ENCODE data around the gene SPACDR. TPM values are rescaled to one million over a fixed set of nuclear protein-coding genes. Genes with fewer than 3 reads are reported as not detected.
A peak's percentile ranks its signal among the peaks of the same experiment; 100 is the strongest.

Gene SPACDR
- total RNA-seq, 4 donors from 2014 or later = 1.5 to 2.1 (median 1.8) TPM; not detected in 1

DNA sequence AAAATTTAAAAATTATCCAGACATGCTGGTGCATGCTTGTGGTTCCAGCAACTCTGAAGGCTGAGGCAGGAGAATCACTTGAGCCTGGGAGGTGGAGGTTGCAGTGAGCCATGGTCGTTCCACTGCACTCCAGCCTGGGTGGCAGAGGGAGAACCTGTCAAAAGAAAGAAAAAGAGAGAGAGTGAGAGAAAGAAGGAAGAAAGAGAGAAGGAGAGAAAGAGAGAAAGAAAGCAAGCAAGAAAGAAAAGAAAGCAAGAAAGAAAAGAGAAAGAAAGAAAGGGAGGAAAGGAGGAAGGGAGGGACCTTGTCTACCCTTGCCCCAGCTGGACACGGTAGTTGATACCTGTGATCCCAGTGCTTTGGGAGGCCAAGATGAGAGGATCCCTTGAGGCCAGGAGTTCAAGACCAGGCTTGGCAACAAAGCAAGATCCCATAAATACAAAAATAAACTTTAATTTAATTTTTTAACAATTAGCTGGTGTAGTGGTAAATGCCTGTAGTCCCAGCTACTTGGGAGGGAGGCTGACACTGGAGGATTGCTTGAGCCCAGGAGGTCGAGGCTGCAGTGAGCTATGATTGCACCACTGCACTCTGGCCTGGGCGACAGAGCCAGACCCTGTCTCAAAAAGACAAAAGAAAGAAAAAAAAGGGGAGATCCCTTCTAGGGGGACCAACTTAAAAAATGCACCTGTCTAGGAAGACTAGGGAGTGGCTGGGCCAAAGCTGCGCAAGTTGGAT, 28.8 kb upstream of the SPACDR start:
- TF ChIP-seq, protein P1, sequence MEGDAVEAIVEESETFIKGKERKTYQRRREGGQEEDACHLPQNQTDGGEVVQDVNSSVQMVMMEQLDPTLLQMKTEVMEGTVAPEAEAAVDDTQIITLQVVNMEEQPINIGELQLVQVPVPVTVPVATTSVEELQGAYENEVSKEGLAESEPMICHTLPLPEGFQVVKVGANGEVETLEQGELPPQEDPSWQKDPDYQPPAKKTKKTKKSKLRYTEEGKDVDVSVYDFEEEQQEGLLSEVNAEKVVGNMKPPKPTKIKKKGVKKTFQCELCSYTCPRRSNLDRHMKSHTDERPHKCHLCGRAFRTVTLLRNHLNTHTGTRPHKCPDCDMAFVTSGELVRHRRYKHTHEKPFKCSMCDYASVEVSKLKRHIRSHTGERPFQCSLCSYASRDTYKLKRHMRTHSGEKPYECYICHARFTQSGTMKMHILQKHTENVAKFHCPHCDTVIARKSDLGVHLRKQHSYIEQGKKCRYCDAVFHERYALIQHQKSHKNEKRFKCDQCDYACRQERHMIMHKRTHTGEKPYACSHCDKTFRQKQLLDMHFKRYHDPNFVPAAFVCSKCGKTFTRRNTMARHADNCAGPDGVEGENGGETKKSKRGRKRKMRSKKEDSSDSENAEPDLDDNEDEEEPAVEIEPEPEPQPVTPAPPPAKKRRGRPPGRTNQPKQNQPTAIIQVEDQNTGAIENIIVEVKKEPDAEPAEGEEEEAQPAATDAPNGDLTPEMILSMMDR (IDR thresholded peaks at IDR 0.05) = no peak
- Histone ChIP-seq H3K4me3 (peak overlapping the region in 1 of 4 donors; percentile 49), H3K36me3 (peaks cover 0 to 33% (median 0%) of the 10 kb centered on the region in 3 donors), H3K4me1 (peaks cover 0 to 27% (median 5%) of the 10 kb centered on the region in 4 donors), H3K9me3 (no peaks in the 10 kb centered on the region), H3K27me3 (no peaks in the 10 kb centered on the region), H3K27ac (peak overlapping the region in 1 of 4 donors; percentile 75)
- 84 to 87% methylated on average over 5 of the region's 5 CpGs for WGBS, 2 donors
- no peak for DNase-seq (ENCODE audit: low spot score in 2 of 2)

DNA sequence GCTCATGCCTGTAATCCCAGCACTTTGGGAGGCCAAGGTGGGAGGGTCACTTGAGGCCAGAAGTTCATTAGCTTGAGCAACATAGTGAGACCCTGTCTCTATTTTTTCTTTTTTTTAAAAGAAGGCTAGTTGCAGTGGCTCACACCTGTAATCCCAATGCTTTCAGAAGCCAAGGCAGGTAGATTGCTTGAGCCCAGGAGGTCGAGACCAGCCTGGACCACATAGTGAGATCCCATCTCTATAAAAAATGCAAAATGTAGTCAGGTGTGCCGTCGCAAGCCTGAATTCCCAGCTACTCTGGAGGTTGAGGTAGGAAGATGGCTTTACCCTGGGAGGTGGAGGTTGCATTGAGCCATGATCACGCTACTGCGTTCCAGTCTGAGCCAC, 27.1 kb upstream of the SPACDR start:
- TF ChIP-seq POLR2A (IDR thresholded peaks at IDR 0.05) = no peak
- TF ChIP-seq, protein P1 (IDR thresholded peaks at IDR 0.05) = no peak
- Histone ChIP-seq H3K36me3 (peaks cover 0 to 39% (median 0%) of the 10 kb centered on the region in 3 donors), H3K4me1 (peaks cover 0 to 38% (median 5%) of the 10 kb centered on the region in 4 donors), H3K9me3 (no peaks in the 10 kb centered on the region), H3K4me3 (no peak overlapping the region), H3K27me3 (no peaks in the 10 kb centered on the region), H3K27ac (no peak overlapping the region)
- WGBS, 2 donors = 91 to 98% methylated on average over 5 of the region's 5 CpGs
- no peak for DNase-seq (ENCODE audit: low spot score in 2 of 2)

DNA sequence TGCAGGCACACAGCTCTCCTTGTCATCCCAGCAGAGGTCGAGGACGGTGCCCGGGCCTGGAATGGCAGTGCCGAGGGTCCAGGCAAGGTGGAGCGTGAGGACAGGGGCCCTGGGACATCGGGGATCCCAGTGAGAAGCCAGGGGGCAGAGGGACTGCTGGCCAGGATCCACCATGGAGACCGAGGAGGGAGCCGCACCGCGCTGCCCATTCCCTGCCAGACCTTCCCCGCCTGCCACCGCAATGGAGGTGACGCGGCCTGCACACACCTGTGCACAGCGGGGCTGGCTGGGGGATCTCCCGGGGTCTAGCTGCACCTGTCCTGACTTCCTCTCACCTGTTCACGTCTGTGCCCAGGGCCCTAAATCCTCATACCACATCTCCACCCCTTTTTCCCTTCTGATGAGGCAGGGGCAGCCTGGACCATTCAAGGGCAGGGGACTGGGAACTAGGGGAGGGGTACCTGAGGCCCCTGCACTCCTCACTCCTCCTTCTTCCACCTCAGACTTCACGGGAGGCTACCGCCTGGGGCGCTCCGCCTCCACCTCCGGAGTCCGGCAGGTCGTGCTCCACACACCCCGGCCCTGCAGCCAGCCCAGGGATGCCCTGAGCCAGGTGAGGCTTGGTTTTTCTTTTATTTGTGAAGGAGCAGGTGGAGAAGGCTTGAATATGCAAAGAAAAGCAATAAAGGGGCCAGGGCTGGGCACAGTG, 26.6 kb upstream of the SPACDR start:
- Histone ChIP-seq H3K4me3 (no peak overlapping the region), H3K27ac (no peak overlapping the region), H3K36me3 (peaks cover 0 to 39% (median 0%) of the 10 kb centered on the region in 3 donors), H3K9me3 (no peaks in the 10 kb centered on the region), H3K27me3 (no peaks in the 10 kb centered on the region), H3K4me1 (peaks cover 0 to 41% (median 5%) of the 10 kb centered on the region in 4 donors)
- WGBS, 2 donors = 77 to 79% methylated on average over 24 to 25 of the region's 25 CpGs
- DNase-seq (ENCODE audit: low spot score in 2 of 2) = no peak
- TF ChIP-seq EP300 (IDR thresholded peaks at IDR 0.05) = no peak
- TF ChIP-seq, protein P1 (IDR thresholded peaks at IDR 0.05) = no peak
- no peak for TF ChIP-seq POLR2A (IDR thresholded peaks at IDR 0.05)

DNA sequence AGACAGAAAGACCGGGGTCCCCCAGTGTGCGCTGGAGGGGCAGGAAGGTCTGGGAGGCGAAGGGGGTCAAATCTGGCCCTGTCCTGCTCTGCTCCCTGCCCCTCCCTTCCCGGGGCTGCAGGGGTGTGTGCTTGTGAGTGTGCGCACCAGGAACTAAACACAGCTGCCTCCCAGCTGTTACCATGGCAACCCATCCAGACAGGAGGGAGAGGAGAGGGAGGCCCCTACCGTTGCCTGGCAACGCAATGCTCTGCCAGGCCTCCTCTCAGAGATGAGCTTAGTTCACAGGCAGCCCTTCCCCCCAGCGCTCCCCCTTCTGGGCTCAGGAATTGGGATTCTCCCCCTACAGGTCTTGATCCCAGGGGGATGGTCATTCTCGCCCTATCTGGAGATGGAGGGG, 25.8 kb upstream of the SPACDR start:
- 45 to 58% methylated on average over 9 of the region's 9 CpGs for WGBS, 2 donors
- H3K9me3 ChIP-seq = no peaks in the 10 kb centered on the region
- TF ChIP-seq, protein P1 (IDR thresholded peaks at IDR 0.05) = no peak
- TF ChIP-seq POLR2A (IDR thresholded peaks at IDR 0.05) = no peak
- no peak for TF ChIP-seq EP300 (IDR thresholded peaks at IDR 0.05)
- DNase-seq (ENCODE audit: low spot score in 2 of 2) = no peak
- peaks cover 0 to 33% (median 0%) of the 10 kb centered on the region in 3 donors for H3K36me3 ChIP-seq
- peaks cover 0 to 49% (median 7%) of the 10 kb centered on the region in 4 donors for H3K4me1 ChIP-seq
- H3K27ac ChIP-seq = peak overlapping the region in 1 of 4 donors; percentile 36
- no peak overlapping the region for H3K4me3 ChIP-seq
- H3K27me3 ChIP-seq = no peaks in the 10 kb centered on the region

DNA sequence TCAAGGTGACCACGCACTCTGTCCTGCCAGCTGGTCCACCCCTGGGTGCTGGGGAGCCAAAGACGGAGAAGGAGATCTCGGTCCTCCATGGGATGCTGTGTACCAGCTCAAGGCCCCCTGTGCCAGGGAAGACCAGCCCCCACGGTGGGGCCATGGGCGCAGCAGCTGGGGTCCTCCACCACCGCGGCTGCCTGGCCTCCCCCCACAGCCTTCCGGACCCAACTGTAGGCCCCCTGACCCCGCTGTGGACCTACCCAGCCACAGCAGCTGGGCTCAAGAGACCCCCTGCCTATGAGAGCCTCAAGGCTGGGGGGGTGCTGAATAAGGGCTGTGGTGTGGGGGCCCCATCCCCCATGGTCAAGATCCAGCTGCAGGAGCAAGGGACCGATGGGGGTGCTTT, 25.1 kb upstream of the SPACDR start:
- H3K9me3 ChIP-seq = no peaks in the 10 kb centered on the region
- peaks cover 0 to 51% (median 10%) of the 10 kb centered on the region in 4 donors for H3K4me1 ChIP-seq
- 56 to 74% methylated on average over 1 to 9 of the region's 10 CpGs for WGBS, 2 donors
- no peak overlapping the region for H3K4me3 ChIP-seq
- TF ChIP-seq EP300 (IDR thresholded peaks at IDR 0.05) (no peak), POLR2A (IDR thresholded peaks at IDR 0.05) (no peak)
- TF ChIP-seq, protein P1 (IDR thresholded peaks at IDR 0.05) = no peak
- H3K36me3 ChIP-seq = peaks cover 0 to 31% (median 0%) of the 10 kb centered on the region in 3 donors
- no peaks in the 10 kb centered on the region for H3K27me3 ChIP-seq
- peak overlapping the region in 1 of 4 donors; percentile 36 for H3K27ac ChIP-seq
- no peak for DNase-seq (ENCODE audit: low spot score in 2 of 2)

Measured in tibial nerve (tissue), 4 donors.